T-helper 1 cell treated with Interleukin-12 subunit alpha and Interleukin-12 subunit beta and Interleukin-4 antibody, amounts not matched to agents 30 μg/mL and 1 μg/mL, for 36 hours (primary cell): ENCODE data around the gene PDCD1LG2.
A peak's percentile ranks its signal among the peaks of the same experiment; 100 is the strongest.

ENCODE experiments used
- H3K27ac Mint-ChIP-seq: one replicate; pipeline ENCODE4 v1.8.0; 2021; ENCODE audit warnings: mild to moderate bottlenecking, mixed read lengths
- H3K27me3 Mint-ChIP-seq: one replicate; pipeline ENCODE4 v1.8.0; 2021; ENCODE audit warnings: low read depth, mixed read lengths
- H3K36me3 Mint-ChIP-seq: one replicate; pipeline ENCODE4 v1.8.0; 2021; ENCODE audit warnings: low read depth, mixed read lengths
- H3K4me1 Mint-ChIP-seq: one replicate; pipeline ENCODE4 v1.8.0; 2021; ENCODE audit warnings: low read depth, mixed read lengths
- H3K4me3 Mint-ChIP-seq: one replicate; pipeline ENCODE4 v1.8.0; 2021; ENCODE audit warnings: mild to moderate bottlenecking, moderate library complexity, mixed read lengths
- H3K9me3 Mint-ChIP-seq: one replicate; pipeline ENCODE4 v1.8.0; 2021; ENCODE audit warnings: mixed read lengths

The PDCD1LG2 gene

DNA sequence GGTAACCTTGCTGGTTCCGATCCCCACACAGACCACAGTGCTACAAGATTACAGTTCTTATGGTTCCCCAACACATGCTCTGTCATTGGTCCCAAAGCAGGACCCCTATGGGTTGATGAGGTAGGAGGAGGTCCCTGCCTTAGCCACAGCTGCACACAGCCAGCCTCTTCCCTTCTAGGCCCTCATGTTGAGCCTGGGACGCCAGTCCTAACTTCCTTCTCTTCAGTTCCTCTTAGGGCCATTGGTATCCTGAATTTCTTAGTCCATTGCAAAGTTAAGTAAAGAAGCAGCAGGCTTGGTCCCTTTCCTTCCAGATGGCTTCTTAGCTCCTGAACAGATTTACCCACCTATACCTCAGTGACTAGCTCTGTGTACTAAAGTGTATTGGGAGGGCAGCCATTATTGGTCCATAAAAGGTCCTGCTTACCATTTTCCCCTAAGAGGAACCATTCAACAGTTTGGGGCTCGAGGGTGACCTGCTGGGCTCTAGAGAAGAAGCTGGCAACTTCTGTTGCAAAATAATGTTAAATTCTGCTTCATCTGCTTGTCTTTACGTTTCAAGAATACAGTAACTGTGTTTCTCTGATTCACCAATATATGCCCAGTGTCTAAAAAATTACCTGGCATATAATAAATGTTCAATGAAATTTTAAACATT, 50.2 kb downstream of the PDCD1LG2 start:
- Mint-ChIP-seq H3K27me3 (no peaks in the 10 kb centered on the region), H3K36me3 (peaks cover 76% of the 10 kb centered on the region), H3K4me3 (no peak overlapping the region), H3K4me1 (peaks cover 51% of the 10 kb centered on the region), H3K9me3 (peaks cover 8% of the 10 kb centered on the region), H3K27ac (no peak overlapping the region)

GRCh38 chr9:5561828-5562488, 51.6 kb downstream of the PDCD1LG2 start:
- Mint-ChIP-seq H3K27ac (no peak overlapping the region), H3K27me3 (no peaks in the 10 kb centered on the region), H3K4me1 (peaks cover 44% of the 10 kb centered on the region), H3K9me3 (peaks cover 8% of the 10 kb centered on the region), H3K4me3 (no peak overlapping the region), H3K36me3 (peaks cover 68% of the 10 kb centered on the region)

GRCh38 chr9:5562806-5563416, 52.6 kb downstream of the PDCD1LG2 start:
- Mint-ChIP-seq H3K27ac (peak overlapping the region; percentile 14), H3K36me3 (peaks cover 63% of the 10 kb centered on the region), H3K27me3 (no peaks in the 10 kb centered on the region), H3K4me3 (no peak overlapping the region), H3K9me3 (peaks cover 8% of the 10 kb centered on the region), H3K4me1 (peaks cover 36% of the 10 kb centered on the region)

DNA sequence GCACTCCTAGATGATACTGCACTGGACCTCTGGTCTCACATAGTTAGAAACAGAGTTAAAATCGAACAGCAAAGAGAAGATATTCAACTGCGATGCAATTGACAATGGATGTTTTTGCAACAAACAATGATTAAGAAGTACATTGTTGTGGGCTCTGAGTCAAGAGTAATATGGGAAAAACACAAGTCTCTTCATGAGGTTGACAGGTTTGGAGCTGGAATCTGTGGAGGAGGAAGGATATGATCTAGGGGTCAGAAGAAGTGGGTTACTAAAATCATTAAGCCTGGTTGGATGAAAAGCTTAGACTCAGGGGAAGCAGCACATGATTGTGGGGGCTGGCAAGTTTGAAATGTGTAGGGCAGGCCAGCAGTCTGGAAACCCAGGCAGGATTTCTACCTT, 53.1 kb downstream of the PDCD1LG2 start:
- Mint-ChIP-seq H3K4me1 (peaks cover 34% of the 10 kb centered on the region), H3K9me3 (peaks cover 8% of the 10 kb centered on the region), H3K27ac (peak overlapping the region; percentile 14), H3K4me3 (no peak overlapping the region), H3K36me3 (peaks cover 62% of the 10 kb centered on the region), H3K27me3 (no peaks in the 10 kb centered on the region)

- Mint-ChIP-seq H3K36me3 (peaks cover 62% of the 10 kb centered on the region), H3K9me3 (peaks cover 8% of the 10 kb centered on the region), H3K27me3 (no peaks in the 10 kb centered on the region), H3K27ac (no peak overlapping the region), H3K4me3 (no peak overlapping the region), H3K4me1 (peaks cover 36% of the 10 kb centered on the region)
Measured at GRCh38 chr9:5563886-5564285, 53.6 kb downstream of the PDCD1LG2 start.

DNA sequence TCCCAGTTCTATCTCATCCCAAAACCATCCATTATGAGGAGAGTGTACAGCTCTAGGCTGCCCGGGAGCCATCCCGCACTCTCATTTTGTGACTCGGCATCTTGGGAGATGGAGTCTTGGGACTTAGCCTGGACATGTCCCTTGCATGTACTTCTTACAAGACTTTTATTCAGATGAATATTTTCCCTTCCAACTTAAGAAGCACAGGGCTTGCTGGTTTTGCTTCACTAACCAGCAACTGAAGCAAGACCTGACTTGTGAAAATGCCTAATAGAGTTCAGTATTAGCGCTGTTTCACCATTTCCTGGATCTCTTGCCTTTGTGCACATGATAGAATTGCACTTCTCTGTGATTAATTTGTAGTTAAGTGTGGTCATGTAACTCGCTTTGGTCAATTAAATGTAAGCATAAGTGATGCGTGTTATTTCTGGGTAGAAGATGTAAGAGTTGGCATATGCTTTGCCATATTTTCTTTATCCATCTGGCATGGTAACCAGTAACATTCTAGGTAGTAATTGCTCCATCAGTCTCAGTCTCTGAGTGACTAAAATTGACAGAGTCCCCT, 55.8 kb downstream of the PDCD1LG2 start:
- peaks cover 59% of the 10 kb centered on the region for H3K36me3 Mint-ChIP-seq
- no peak overlapping the region for H3K4me3 Mint-ChIP-seq
- peaks cover 8% of the 10 kb centered on the region for H3K9me3 Mint-ChIP-seq
- no peak overlapping the region for H3K27ac Mint-ChIP-seq
- no peaks in the 10 kb centered on the region for H3K27me3 Mint-ChIP-seq
- H3K4me1 Mint-ChIP-seq, result peaks cover 31% of the 10 kb centered on the region

DNA sequence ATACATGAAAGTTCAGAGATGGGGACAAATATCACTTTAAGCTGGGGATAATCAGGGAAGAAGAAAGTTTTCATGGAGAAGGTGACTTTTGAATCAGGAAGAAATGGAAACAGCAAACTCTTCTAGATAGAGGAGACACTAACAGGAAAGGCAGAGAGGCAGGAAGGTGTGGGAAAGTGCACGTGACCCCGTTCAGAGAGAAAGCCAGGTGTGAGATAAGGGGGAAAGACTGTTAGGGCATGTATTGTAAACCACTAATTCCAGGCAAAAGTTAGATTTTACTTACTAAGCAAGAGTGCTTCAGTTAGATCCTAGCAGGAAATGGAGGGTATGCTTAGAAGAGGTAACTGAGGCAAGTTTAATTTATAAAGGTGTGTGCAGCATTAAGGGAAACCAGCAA, 58.5 kb downstream of the PDCD1LG2 start:
- Mint-ChIP-seq H3K27ac (no peak overlapping the region), H3K4me1 (peaks cover 16% of the 10 kb centered on the region), H3K4me3 (peak overlapping the region; percentile 19)

GRCh38 chr9:5569409-5569808, 59.1 kb downstream of the PDCD1LG2 start:
- Mint-ChIP-seq H3K9me3 (no peaks in the 10 kb centered on the region), H3K27ac (no peak overlapping the region), H3K4me3 (no peak overlapping the region), H3K4me1 (peaks cover 16% of the 10 kb centered on the region), H3K36me3 (peaks cover 43% of the 10 kb centered on the region), H3K27me3 (no peaks in the 10 kb centered on the region)

More for the DNA sequence above, 58.5 kb downstream of the PDCD1LG2 start:
- Mint-ChIP-seq H3K36me3 (peaks cover 47% of the 10 kb centered on the region), H3K27me3 (no peaks in the 10 kb centered on the region), H3K9me3 (no peaks in the 10 kb centered on the region)

GRCh38 chr9:5569891-5570290, 59.6 kb downstream of the PDCD1LG2 start:
- H3K27me3 Mint-ChIP-seq, result no peaks in the 10 kb centered on the region
- peaks cover 3% of the 10 kb centered on the region for H3K9me3 Mint-ChIP-seq
- H3K36me3 Mint-ChIP-seq, result peaks cover 43% of the 10 kb centered on the region
- H3K27ac Mint-ChIP-seq, result no peak overlapping the region
- H3K4me3 Mint-ChIP-seq, result no peak overlapping the region
- peaks cover 16% of the 10 kb centered on the region for H3K4me1 Mint-ChIP-seq

GRCh38 chr9:5571629-5572232, 61.4 kb downstream of the PDCD1LG2 start:
- H3K4me3 Mint-ChIP-seq, result no peak overlapping the region
- peaks cover 41% of the 10 kb centered on the region for H3K36me3 Mint-ChIP-seq
- peaks cover 19% of the 10 kb centered on the region for H3K4me1 Mint-ChIP-seq
- no peak overlapping the region for H3K27ac Mint-ChIP-seq
- H3K27me3 Mint-ChIP-seq, result no peaks in the 10 kb centered on the region
- H3K9me3 Mint-ChIP-seq, result peaks cover 7% of the 10 kb centered on the region

DNA sequence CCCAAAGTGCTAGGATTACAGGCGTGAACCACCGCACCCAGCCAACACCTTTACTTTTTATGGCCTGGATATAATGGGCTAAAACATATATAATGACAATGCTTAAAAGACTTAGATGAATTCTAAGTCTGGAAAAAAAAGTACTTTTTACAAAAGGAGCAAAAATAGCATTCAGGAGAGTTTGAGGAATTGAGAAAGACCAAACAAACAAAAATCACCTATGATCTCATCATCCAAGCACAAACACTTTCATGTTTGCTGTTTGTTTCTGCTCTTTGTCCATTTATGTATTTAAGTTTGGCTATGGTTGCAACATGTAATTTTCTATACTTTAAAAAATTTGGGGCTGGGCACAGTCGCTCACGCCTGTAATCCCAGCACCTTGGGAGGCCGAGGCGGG, 63.8 kb downstream of the PDCD1LG2 start:
- Mint-ChIP-seq H3K27me3 (no peaks in the 10 kb centered on the region), H3K27ac (no peak overlapping the region), H3K36me3 (peaks cover 43% of the 10 kb centered on the region), H3K9me3 (peaks cover 7% of the 10 kb centered on the region), H3K4me3 (no peak overlapping the region), H3K4me1 (peaks cover 21% of the 10 kb centered on the region)

GRCh38 chr9:5575000-5575399, 64.7 kb downstream of the PDCD1LG2 start:
- Mint-ChIP-seq H3K4me1 (peaks cover 23% of the 10 kb centered on the region), H3K36me3 (peaks cover 39% of the 10 kb centered on the region), H3K4me3 (no peak overlapping the region), H3K27me3 (no peaks in the 10 kb centered on the region), H3K9me3 (peaks cover 7% of the 10 kb centered on the region), H3K27ac (no peak overlapping the region)

- peaks cover 29% of the 10 kb centered on the region for H3K36me3 Mint-ChIP-seq
- no peaks in the 10 kb centered on the region for H3K27me3 Mint-ChIP-seq
- no peak overlapping the region for H3K27ac Mint-ChIP-seq
- peaks cover 40% of the 10 kb centered on the region for H3K4me1 Mint-ChIP-seq
- H3K4me3 Mint-ChIP-seq, result no peak overlapping the region
- peaks cover 20% of the 10 kb centered on the region for H3K9me3 Mint-ChIP-seq
Measured at GRCh38 chr9:5577225-5577624, 66.9 kb downstream of the PDCD1LG2 start.

DNA sequence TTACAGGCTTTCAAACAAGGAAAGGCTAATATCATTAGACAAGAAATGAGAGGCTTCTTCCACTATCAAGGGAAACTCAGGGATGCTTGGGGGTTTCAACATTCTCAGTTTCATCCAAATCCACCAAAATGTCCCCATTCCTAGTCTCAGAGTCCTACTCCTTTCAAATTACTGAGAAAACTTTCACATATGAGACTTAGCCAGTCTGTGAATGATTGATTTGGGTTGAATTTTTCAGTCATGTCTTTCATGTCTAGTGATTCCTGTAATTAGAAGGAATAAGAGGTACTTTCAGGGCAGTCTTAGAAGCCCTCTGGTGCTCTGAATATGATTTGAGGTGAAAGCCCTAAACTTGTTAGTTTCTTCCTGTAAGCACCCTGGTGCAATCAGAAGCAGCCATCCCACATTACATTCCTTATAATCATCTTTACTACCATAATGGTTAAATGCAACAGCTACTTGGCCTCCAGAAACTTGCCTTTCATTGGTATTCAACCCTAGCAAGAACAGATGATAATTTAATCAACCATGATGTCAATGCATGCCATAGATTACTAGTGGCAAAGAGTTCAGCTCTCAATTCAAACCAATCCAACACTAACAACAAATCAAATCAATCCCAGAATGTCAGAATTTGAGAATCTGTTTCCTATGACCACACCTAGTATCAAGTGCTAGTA, 67.8 kb downstream of the PDCD1LG2 start:
- Mint-ChIP-seq H3K4me1 (peaks cover 48% of the 10 kb centered on the region), H3K36me3 (peaks cover 27% of the 10 kb centered on the region), H3K9me3 (peaks cover 20% of the 10 kb centered on the region), H3K4me3 (no peak overlapping the region), H3K27me3 (no peaks in the 10 kb centered on the region), H3K27ac (no peak overlapping the region)
